GM21526 (cell line): ENCODE measurements around the gene GALR3.
"Not testable (repeated sequence)": the region's sequence is repeated elsewhere in the genome, so short reads cannot be mapped to it uniquely, and the experiment has no call there.

Source experiments
- ATAC-seq: cut with Tn5 transposase; IDR thresholded peaks from one replicate; pipeline ENCODE4 v1.9.1; 2021; ENCODE audit warnings: moderate library complexity; ENCODE audit not compliant: unreplicated experiment, low FRiP score

Gene GALR3, protein sequence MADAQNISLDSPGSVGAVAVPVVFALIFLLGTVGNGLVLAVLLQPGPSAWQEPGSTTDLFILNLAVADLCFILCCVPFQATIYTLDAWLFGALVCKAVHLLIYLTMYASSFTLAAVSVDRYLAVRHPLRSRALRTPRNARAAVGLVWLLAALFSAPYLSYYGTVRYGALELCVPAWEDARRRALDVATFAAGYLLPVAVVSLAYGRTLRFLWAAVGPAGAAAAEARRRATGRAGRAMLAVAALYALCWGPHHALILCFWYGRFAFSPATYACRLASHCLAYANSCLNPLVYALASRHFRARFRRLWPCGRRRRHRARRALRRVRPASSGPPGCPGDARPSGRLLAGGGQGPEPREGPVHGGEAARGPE

DNA sequence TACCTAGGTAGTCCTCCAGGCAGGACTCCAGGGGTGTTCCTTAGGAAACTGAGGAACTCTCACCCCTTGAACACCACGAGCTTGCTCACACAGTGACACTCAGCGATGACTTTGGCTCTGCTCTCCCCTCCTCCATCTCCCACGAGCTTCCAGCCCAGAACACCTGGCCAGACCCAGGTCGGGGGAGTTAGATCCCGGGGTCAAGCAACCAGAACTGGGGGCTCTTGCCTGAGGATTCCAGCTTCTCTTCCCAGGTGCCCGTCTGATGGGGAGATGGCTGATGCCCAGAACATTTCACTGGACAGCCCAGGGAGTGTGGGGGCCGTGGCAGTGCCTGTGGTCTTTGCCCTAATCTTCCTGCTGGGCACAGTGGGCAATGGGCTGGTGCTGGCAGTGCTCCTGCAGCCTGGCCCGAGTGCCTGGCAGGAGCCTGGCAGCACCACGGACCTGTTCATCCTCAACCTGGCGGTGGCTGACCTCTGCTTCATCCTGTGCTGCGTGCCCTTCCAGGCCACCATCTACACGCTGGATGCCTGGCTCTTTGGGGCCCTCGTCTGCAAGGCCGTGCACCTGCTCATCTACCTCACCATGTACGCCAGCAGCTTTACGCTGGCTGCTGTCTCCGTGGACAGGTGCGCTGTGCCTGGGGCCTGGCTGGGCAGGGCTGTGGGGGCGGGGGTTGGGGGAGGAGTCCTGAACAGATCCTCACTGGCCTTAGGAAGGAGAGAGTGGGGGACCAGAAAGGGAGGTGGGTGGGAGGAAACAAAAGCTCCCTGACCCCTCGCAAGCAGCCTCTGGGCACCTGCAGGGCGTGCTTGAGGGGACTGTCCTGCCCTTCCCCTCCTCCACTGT lies at the start of gene GALR3:
TSS of gene GALR3 (plus strand) at position 249 of the 852 bp plus-strand sequence. CDS start at position 274, 25 bp downstream.
- ATAC-seq: no peak

DNA sequence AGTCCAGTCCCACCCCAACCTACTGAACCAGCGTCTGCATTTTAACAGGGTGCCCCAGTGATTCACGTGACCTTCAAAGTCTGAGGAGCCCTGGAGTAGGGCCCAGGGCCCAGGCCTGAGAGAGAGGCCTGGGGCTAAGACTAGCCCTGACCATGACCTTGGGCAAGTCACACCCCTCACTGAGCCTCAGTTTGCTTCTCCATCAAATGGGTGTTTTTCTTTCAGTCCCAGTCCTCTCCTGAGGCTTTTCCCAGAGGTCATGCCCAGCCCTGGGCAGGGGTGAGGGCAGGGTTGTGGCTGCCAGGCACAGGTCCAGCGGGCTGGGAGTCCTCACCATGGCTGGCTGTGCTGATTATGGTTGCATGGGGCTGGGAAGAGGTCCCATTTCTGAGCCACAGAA lies 48.5 kb upstream of the GALR3 start:
- no peak for ATAC-seq

DNA sequence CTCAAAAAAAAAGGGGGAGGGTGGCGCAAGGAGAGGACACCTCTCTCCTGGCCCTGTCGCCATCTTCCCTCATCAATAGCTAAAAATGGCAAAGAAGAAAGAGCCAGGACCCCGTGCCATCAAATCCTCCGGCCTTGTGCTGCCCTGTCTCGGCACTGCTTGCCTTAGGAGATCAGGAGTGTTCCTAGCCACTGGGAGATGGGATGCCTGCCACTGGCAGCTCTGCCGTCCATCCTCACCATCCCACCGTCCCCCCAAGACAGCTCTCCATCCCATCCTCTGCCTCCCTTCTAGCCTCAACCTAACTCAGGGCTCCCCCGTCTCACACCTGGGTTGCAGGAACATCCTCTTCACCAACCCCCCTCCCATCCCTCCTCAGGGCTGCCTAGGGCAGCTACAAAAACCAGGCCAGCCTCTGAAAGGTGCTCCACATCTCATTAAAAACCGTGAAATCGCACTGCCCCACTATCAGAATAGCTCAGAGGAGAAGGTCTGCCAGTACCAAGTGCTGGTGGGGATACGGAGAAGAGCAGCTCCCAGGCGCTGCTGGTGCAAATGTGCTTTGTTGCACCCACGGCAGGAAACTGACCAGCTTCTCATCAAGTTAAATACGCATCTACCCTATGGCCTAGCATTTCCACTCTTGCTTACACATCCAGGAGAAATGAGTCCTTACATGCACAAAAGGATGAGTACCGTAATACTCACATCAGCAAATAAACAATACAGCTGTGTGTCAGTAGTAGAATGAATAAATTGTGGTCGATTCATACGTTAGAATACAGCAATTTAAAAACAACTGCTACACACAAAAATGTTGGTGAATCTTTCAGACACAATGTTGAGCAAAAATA lies 47.2 kb upstream of the GALR3 start:
- ATAC-seq: no peak

DNA sequence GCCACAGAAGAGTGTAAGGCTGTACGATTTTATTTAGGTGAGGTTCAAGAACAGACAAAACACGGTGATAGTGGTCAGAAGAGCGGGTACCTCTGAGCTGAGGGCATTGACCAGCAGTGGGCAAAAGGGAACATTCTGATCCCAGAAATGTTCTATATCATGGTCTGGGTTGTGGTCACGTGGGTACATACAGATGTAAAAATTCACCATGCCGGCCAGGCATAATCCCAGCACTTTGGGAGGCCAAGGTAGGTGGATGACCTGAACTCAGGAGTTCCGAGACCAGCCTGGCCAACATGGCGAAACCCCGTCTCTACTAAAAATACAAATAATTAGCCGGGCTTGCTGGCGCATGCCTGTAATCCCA lies 46.6 kb upstream of the GALR3 start:
- ATAC-seq: no peak

DNA sequence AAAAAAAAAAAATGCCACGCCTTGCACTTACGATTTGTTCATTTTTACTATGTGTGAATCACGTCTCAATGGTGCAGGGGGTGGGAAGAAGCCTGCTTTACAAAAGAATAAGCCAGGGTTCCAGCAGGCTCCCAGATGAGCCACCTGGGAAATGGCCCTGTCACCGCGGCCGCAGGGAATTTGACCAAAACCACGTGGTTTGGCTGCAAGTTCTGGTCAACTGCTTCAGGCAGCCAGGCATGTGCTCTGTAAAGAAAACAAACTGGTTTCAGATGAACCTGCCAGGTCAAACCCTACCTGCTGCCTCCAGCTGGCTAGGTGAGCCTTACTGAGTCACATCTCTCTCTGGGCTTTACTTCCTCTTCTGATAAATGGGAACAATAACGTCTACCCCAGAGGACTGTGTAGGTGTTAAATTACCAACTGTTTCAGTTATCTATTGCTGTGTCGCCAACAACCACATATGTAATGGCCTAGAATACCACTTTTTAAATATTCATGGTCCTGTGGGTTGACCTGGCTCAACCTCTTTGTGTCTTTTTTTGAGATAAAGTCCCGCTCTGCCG lies 46.0 kb upstream of the GALR3 start:
- ATAC-seq: no peak

DNA sequence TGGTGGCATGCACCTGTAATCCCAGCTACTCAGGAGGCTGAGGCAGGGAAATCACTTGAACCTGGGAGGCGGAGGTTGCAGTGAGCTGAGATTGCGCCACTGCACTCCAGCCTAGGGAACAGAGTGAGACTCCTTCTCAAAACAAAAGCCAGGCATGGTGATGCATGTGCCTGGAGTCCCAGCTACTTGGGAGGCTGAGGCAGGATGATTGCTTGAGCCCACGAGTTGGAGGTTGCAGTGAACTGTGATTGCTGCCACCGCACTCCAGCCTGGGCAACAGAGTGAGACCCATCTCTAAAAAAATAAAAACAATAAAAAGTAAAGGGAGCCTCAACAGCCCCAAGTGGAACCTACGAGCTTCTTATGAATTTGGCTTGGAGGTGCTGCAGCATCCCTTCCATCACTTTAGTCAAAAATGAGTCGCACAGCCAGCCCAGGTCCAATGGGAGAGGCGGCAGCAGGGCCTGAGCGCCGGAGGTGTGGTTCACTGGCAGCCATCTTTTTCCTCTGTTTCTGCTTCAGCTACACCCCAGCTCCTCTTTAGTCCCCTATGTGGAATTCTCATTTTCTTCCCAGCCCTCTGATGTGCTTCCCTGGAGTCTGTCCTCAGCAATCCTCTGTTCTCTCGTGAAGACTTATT lies 44.7 kb upstream of the GALR3 start:
- no peak for ATAC-seq

DNA sequence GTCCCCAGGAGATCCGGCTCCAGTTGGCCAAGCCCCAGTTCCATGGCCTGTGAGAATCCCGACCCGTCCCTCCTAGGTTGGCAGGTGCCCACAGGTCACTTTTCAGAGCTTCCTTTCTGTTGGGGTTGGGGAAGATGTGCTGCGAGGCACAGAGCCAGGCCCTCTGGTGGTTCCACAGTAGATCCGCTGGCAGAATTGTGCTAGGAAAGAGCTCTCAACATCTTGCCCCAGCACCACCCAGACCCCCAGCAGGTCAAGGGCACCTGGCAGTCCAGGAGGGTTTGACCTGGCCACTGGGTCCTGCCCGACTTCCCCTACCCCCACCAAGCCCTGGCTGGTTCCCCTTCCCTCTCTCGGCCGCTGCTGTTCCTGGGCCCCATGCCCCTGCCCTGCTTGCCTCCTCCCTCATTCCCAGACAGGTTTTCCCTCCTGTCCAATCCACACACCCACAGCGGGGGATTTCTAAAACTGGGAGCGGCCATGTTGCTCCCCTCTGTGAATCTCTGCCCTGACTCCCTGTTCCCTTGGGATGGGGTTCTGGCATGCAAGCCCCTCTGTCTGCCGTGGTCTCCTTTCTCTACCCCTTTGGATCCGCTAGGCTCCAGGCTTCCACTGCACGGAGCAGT lies 41.6 kb upstream of the GALR3 start:
- ATAC-seq: no peak

DNA sequence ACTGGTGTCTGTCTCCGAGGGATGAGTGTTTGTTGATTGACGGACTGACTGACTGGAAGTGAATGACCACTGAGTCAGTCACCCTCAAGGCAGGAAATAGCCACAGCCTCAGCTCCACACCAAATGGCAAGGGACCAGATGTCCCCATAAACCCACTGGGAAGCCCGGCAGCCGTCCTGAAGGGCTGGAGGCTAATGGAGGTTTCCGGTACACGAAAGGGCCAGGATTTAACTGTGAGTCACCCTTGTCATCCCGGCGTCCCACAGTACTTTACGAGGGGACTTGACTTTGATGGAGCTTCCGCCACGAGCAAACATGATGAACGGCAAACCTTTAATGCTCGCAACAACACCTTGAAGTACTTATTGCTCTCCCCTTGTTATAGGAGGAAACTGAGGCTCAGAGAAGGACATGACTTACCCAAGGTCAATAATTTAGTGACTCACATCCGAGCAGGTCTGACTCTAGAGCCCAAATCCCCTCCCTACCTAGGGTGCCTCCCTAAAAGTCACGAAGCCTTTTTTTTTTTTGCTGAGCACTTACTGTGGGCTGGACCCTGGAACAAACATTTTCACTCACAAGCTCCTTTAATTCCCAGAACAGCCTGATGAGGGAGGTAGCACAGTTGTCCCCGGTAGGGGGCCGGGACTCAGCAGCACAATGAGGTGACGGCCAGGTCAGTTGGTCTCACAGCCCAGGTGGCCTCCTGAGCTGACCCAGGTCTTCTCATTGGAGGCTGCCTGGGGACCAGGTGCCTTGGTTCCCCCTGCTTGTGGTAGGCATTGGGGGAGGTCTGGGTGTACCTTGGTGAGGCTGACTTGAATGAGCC lies 40.6 kb upstream of the GALR3 start:
- ATAC-seq: no peak

DNA sequence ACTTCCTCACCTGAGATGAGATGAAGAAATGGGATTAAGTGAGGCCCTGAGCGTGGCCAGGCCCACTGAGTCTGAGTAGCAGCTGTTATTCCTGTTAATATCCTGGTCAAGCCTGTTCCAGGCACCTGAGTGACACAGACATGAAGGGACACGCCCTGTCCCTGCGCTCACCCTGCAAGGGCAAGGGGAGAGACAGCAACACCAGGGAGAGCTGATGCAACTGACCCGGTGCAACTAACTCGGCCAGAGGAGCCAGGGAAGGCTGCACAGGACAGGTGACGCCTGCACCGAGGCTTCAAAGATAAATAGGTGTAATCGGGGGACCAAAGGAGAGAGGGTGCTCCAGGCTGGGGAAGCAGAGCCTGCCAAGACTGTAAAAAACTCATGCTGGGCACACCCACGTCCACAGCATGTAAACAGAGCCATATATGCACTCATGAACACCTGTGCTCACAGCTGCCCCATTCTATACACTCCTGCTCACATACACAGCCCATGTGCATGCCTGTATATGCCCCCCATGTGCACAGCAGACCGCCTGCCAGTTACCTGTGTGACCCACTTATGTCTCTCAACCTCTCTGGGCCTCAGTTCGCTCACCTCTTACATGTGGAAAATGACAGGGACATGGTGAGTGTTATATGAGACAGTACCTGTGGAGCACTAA lies 38.2 kb upstream of the GALR3 start:
- no peak for ATAC-seq

DNA sequence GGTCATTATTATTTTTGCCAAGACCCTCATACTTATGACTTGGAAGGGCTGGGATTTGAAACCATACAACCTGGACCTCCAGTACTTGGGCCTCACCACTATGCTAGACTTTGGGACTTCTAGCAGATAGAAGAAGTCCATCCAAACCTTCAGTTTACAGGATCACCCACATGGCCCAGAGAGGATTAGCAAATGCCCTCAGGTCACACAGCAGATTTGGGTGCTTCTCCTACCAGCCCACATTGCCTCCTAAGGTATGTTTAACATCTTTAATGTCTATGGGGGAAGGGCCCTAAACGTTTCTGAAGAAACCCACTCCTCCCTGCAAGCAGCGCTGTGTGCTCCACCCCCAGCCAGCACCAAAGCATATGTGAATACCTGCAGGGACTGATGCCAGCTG lies 32.9 kb upstream of the GALR3 start:
- no peak for ATAC-seq

DNA sequence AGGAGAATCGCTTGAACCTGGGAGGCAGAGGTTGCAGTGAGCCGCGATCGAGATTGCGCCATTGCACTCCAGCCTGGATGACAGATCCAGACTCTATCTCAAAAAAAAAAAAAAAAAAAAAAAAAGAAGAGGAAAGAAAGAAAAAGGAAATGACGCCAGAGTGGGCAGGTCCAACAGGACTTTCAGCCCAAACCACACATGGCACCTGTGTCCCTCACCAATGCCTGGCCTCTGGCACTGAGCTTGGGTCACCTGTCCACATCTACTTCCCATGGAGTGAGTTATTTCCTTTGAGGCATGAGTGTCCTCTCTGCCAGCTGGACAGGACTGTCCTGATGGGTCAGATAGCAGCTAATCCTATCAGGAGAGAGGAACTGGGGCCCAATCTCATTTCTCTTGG lies 30.7 kb upstream of the GALR3 start:
- no peak for ATAC-seq

DNA sequence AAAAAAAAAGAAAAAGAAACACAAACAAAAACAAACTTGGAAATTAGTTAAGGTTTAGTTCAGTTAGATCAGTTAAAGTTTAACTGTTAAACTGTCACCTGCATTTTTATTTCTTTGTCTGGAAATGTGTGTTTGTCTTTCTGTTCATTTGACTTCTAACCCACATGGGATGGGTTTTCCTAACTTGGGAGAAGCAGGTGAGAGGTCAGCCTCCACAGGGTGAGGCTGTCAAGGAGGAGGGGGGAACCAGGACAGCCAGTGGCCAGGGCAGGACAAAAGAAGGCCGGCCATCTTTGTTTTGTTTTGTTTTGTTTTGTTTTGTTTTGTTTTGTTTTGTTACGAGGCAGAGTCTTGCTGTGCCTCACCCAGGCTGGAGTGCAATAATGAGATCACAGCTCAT lies 28.8 kb upstream of the GALR3 start:
- ATAC-seq: no peak

DNA sequence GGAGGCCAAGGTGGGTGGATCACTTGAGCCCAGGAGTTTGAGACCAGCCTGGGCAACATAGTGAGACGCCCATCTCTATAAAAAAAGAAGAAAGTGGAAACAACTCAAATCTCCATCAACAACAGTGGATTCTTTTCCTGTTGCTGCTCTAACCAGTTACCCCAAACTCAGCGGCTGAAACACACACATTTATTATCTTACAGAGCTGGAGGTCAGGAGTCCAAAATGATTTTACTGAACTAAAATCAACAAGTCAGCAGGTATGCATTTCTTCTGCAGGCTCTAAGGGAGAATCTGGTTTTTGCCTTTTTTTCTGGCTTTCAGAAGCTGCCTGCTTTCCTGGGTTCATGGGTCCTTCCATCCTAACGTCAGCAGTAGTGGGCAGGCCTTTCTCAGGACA lies 27.1 kb upstream of the GALR3 start:
- no peak for ATAC-seq

DNA sequence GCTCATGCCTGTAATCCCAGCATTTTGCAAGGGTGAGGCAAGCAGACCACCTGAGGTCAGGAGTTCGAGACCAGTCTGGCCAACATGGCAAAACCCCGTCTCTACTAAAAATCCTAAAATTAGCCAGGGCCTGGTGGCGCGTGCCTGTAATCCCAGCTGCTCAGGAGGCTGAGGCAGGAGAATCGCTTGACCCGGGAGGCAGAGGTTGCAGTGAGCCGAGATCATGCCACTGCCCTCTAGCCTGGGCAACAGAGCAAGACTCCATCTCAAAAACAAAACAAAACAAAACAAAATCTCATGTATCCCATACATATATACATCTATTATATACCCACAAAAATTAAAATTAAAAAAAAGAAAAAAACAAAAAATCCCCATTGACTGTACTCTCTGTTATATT lies 25.9 kb upstream of the GALR3 start:
- ATAC-seq: not testable (repeated sequence)

DNA sequence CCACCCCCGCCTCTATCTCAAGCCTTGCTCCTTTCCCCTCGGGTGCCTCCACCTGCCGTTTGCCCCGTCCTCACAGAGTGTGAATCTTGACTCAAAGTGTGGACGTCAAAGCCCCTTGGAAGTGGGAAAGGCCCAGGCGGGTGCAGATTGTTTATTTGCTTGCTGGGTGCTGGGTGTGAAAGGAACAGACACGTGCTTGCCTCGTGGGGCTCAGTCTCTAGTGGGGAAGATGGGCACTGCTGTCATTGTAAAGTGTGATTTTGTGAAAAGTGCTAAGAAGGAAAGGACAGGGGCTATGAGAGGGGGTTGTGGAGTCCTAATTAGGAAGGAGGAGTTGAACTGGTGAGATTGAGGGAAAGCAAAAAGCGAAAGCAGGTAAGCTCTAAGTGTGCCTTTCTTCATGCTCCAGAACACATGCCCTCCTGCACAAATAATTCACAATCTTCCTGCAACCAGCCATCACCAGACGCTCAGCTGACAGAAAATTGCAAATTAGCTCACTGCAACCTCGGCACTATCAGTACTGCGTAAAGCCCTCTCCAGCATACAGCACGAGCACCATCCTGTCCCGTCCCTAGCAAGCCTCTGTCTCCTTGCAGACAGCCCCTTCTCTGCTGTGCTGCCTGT lies 25.2 kb upstream of the GALR3 start:
- no peak for ATAC-seq

DNA sequence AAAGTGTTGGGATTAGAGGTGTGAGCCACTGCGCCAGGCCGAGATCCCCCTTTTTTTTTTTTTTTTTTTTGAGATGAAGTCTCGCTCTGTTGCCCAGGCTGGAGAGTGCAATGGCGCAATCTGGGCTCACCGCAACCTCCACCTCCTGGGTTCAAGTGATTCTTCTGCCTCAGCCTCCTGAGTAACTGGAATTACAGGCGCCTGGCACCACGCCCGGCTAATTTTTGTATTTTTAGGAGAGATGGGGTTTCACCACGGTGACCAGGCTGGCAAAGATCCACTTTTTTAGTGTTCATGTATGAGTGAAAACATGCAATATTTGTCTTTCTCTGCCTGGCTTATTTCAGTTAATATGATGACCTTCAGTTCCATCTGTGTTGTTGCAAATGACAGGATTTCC lies 23.2 kb upstream of the GALR3 start:
- ATAC-seq: not testable (repeated sequence)

DNA sequence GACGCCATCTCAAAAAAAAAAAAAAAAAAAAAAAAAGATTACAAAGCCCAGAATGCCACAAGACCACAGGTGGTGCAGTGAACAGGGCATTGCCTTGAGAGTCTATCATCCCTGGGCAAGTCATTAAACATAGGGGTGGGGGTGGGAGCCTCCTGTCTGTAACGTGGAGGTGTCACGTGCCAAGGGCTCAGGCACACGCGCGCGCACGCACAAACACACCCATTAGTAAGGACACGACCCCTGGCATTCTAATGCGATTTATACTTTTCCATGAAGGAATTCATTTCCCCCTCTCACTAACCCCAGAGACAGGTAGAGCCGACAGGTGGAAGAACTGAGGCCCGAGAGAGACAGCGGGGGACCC lies 21.3 kb upstream of the GALR3 start:
- ATAC-seq: no peak
